A172 (cell line): ENCODE results near the gene GNB5. TPM values are rescaled to one million over a fixed set of nuclear protein-coding genes. Genes with fewer than 3 reads are reported as not detected.
"Not testable (repeated sequence)": the region's sequence is repeated elsewhere in the genome, so short reads cannot be mapped to it uniquely, and the experiment has no call there.

Experiments
- DNase-seq: peaks from one replicate; pipeline ENCODE4 v3.0.0-alpha.2; 2015; ENCODE audit warnings: low spot score
- total RNA-seq: library from RNA; depleted of rRNA; stranded (reverse); fragments of >200 nt; shearing (Covaris generic); gene quantifications from 2 replicates; pipeline ENCODE4 v1.2.3, GENCODE V29; 2014

Gene GNB5
- total RNA-seq, 1 experiment from 2014 or later = 39.8 TPM

DNA sequence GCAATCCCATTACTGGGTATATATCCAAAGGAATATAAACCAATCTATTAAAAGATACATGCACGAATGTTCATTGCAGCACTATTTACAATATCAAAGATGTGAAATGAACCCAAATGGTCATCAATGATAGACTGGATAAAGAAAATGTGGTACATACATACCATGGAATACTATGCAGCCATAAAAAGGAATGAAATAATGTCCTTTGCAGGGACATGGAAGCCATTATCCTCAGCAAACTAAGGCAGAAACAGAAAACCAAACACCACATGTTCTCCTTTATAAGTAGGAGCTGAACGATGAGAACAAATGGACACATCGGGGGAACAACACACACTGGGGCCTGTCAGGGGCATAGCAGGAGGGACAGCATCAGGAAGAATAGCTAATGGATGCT is 21.0 kb downstream of the GNB5 start:
- DNase-seq = not testable (repeated sequence)

DNA sequence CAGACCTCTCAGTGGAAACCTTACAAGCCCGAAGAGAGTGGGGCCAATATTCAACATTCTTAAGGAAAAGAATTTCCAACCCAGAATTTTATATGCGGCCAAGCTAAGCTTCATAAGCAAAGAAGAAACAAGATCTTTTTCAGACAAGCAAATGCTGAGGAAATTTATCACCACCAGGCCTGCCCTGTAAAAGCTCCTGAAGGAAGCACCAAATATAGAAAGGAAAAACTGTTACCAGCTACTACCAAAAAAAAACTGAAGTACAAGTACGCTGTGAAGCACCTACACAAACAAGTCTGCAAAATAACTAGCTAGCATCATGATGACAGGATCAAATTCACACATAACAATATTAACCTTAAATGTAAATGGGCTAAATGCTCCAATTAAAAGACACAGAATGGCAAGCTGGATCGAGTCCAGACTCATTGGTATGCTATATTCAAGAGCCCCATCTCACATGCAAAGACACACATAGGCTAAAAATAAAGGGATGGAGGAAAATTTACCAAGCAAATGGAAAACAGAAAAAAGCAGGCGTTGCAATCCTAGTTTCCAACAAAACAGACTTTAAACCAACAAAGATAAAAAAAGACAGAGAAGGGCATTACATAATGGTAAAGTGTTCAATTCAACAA is 25.6 kb downstream of the GNB5 start:
- DNase-seq = not testable (repeated sequence)

DNA sequence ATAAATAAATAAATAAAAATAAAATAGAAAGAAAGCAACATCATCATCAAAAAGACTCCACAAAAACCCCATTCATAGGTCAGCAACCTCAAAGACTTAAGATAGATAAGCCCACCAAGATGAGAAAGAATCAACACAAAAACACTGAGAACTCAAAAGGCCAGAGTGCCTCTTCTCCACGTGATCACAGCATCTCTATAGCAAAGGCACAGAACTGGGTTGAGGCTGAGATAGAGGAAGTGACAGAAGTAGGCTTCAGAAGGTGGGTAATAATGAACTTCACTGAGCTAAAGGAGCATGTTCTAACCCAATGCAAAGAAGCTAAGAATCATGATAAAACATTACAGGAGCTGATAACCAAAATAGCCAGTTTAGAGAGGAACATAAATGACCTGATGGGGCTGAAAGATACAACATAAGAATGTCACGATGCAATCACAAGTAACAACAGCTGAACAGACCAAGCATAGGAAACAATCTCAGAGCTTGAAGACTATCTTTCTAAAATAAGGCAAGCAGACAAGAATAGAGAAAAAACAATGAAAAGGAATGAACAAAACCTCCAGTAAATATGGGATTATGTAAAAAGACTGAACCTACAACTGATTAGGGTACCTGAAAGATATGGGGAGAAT is 26.4 kb downstream of the GNB5 start:
- no peak for DNase-seq

GRCh38 chr15:52163321-52164190 is 27.6 kb downstream of the GNB5 start:
- no peak for DNase-seq

DNA sequence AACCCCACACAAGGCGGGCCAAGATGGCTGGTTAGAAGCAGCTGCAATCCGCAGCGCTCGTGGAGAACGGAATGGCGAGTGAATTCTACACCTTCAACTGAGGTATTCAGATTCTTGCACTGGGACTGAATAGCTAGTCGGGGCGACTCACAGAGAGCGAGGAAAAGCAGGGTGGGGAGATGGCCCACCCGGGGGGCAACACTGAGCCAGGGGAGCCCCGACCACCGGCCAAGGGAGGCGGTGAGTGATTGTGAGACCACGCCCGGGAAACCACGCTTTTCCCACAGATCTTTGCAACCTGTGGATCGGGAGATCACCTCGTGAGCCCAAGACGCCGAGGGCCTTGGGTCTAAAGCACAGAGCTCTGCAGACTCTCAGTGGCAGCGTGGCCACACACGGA is 28.3 kb downstream of the GNB5 start:
- DNase-seq = no peak

- no peak for DNase-seq
Observed at GRCh38 chr15:52162260-52162659, 28.9 kb downstream of the GNB5 start.

DNA sequence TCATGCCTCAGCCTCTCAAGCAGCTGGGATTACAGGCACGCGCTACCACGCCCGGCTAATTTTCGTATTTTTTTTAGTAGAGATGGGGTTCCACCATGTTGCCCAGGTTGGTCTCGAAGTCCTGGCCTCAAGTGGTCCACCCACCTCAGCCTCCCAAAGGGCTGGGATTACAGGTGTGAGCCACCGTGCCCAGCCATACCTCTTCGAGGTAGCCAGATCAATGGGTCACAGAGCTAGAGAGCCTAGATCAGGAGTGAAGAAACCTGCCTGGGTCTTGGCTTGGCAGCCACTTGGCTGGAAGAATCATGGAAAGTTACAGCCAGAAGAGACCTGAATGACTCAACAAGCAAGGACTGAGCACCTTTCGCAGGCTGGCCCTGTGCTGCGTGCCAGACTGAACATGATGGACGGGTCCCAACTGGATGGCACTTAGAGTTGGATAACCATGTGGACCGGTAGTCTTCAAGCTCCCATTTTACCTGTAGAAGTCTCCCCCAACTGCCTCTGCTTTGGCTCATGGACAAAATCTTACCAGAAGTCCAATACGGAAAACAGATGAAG is 29.7 kb downstream of the GNB5 start:
- DNase-seq = no peak

DNA sequence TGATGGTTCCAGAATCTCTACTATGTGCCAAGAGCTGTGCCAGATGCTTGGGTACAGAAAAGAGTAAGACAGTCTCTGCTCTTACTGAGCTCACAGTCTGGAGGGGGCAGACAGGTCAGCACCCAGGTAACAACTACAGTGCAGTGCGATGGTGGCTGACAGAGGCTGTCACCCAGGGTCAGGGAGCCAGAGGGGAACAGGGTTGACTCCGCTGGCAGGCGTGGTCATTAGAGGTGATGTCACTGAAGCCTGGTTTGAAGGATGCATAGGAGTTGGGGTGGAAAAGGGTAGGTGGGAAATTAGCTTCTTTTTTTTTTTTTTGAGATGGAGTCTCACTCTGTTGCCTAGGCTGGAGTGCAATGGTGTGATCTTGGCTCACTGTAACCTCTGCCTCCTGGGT is 31.5 kb downstream of the GNB5 start:
- no peak for DNase-seq

DNA sequence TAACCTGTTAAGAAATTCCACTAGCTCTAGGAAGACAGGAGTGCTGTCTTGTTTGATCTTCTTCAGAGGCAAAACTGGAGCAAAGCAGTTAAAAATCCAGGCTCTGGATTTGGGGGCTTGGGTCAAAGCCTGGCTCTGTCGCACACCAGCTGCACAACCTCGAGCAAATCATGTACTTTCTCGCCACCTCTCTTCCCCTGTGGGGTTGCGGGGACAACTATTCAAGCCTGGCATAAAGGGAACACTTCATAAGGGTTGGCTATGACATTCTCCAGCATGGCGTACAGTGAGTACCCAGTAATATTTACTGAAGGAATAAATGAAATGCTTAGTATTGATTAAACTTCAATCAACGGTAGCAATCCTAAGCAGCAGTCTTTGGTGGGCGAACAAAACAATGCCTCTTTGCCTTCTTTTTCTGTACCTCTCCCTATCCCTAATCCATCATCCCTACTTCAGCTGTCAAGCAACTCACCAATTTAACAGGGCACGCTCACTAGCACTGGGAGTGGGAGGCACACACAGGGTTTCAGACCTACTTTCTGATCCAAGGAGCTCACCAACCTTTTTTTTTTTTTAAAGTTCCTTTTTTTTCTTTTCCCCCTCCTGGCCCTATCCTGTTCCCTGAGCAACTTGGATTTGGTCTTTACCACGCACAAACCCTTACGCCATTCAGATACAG is 33.0 kb downstream of the GNB5 start:
- no peak for DNase-seq

- no peak for DNase-seq
Observed at GRCh38 chr15:52155878-52156277, 35.3 kb downstream of the GNB5 start.

GRCh38 chr15:52154896-52155865 is 36.0 kb downstream of the GNB5 start:
- no peak for DNase-seq

DNA sequence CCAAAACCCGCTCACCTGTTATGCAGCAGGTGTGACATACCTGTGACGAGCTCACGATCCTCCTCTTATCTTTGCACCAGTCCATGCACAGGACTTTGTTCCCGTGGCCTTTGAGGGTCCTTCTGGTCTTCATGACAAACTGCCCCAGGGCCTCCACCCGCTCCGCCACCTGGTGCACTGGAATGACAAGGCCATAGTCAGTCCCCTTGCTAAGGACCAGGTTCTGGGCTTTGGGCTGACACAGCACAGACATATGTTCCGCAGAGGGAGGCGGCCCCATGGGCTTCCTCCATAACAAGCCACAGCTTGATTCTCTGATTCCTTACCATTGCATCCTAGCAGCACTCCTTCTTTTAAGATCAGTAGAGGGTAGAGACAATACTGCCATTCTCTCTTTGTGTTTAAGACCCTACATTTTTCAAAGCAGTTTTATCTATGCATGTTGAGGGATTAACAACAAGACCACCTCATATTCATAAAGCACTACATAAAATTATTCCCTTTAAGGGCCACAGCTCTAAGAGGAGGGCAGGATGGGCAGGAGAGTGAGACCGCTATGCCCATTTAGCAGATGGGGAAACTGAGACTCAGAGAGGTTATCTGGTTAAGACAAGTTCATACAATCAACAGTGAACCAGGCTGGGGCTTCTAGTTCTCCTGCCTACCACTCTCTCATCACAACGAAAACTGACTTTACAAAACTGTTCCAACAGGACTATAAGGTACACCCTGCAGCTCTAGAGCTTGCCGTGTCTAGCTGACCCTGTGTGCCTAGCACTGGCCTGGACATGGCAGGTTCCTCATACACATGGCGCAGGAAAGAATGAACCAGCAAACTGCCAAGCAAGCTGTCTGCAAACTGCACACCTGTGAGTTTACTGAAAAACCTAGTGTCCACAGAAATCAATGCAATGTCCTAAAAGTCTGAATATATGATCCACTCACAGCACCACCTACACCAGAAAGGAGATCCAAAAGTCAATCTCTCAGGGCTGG is 37.0 kb downstream of the GNB5 start:
- DNase-seq = no peak

- DNase-seq = no peak
Observed at GRCh38 chr15:52151353-52151752, 39.8 kb downstream of the GNB5 start.

GRCh38 chr15:52150871-52151270 is 40.3 kb downstream of the GNB5 start:
- DNase-seq = no peak

- DNase-seq = no peak
Observed at GRCh38 chr15:52150043-52150825, 41.0 kb downstream of the GNB5 start.

- DNase-seq = no peak
Observed at GRCh38 chr15:52148403-52148802, 42.8 kb downstream of the GNB5 start.

DNA sequence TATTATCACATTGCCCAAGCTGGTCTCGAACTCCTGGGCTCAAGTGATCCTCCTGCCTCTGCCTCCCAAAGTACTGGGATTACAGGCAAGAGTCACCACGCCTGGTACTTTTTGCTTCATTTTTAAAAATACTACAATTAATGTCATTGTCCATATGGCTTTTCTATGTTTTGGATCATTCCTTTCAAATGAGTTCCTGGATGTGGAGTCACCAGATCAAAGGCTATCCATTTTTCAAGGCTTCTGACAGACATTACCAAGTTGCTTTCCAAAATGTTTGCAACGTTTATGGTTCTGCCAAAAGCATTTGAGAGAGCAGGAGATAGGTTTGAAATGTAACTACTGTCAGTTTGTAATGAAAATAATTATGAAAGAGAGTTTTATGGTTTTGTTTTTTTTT is 44.4 kb downstream of the GNB5 start:
- DNase-seq = no peak

DNA sequence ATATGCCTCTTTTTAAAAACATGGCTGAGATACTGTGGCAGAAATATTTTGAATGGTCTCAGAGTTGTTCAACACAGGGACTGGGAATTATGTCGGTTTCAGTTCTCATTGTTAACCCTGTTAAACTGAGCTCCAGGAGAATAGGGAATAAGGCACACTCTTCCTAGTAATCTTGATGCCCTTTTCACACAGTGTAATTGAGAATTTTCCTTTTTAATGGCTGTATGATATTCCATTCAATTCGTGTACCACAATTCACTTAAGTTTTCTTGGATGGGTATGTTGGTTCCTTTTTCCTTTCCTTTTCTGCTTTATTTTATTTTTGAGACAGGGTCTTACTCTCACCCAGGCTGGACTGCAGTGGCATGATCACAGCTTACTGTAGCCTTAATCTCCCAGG is 44.9 kb downstream of the GNB5 start:
- DNase-seq = no peak
